Thymus (tissue), 11 donors: ENCODE results near the gene RXRA. TPM values are rescaled to one million over a fixed set of nuclear protein-coding genes. Genes with fewer than 3 reads are reported as not detected.
A peak's percentile ranks its signal among the peaks of the same experiment; 100 is the strongest.

ENCODE experiments used
- DNase-seq, 9 donors: peaks; one replicate each; pipeline ENCODE4 v3.0.0-alpha.2; 2013; ENCODE audit warnings: low spot score in 9 of 9, low read depth in 6 of 9, missing footprints in 1 of 9
- H3K27ac ChIP-seq, 2 donors: one replicate each; pipeline ENCODE4 v1.5.1; 2013; ENCODE audit warnings: control low read depth in 1 of 2, low read depth in 1 of 2, low read length in 1 of 2, mild to moderate bottlenecking in 1 of 2, moderate library complexity in 1 of 2
- H3K27me3 ChIP-seq, 2 donors: one replicate each; pipeline ENCODE4 v1.5.1; 2013; ENCODE audit warnings: low read length in 1 of 2; ENCODE audit not compliant: control insufficient read depth in 2 of 2, insufficient read depth in 1 of 2
- H3K36me3 ChIP-seq, 2 donors: one replicate each; pipeline ENCODE4 v1.5.1; 2013; ENCODE audit warnings: low read length in 1 of 2, mild to moderate bottlenecking in 1 of 2, moderate library complexity in 1 of 2; ENCODE audit not compliant: control insufficient read depth in 2 of 2, insufficient read depth in 2 of 2
- H3K4me1 ChIP-seq, 2 donors: one replicate each; pipeline ENCODE4 v1.5.1; 2013; ENCODE audit warnings: low read length in 2 of 2; ENCODE audit not compliant: control insufficient read depth in 2 of 2, insufficient read depth in 2 of 2
- H3K4me3 ChIP-seq, 2 donors: one replicate each; pipeline ENCODE4 v1.5.1; 2013; ENCODE audit warnings: low read length in 2 of 2, control low read depth in 1 of 2, mild to moderate bottlenecking in 1 of 2
- H3K9me3 ChIP-seq, 2 donors: one replicate each; pipeline ENCODE4 v1.5.1; 2013; ENCODE audit warnings: low read length in 1 of 2, mild to moderate bottlenecking in 1 of 2; ENCODE audit not compliant: control insufficient read depth in 2 of 2, insufficient read depth in 1 of 2
- WGBS: extraction: QIAGEN DNeasy Blood & Tissue Kit; methylation state at CpG from one replicate; pipeline ENCODE4 v1.1.7; 2013; 5-methylcytosine and 5-hydroxymethylcytosine counted together
- polyA plus RNA-seq: library from polyadenylated mRNA; stranded (reverse); fragments of 200-250 nt; gene quantifications from one replicate; pipeline ENCODE4 v1.2.3, GENCODE V29; 2013
- total RNA-seq: library from RNA; stranded (reverse); fragments of 120-200 nt; gene quantifications from one replicate; pipeline ENCODE4 v1.2.4, GENCODE V29; 2013
- donor health status: healthy.

Gene RXRA
- total and polyA plus RNA-seq, 2 donors, result 7.0 to 20.4 TPM

- DNase-seq, result no peak
- Histone ChIP-seq H3K36me3 (no peaks in the 10 kb centered on the region), H3K27me3 (peaks cover 0 to 29% of the 10 kb centered on the region in 2 donors), H3K4me1 (peaks cover 0 to 26% of the 10 kb centered on the region in 2 donors), H3K27ac (no peak overlapping the region), H3K4me3 (no peak overlapping the region), H3K9me3 (no peaks in the 10 kb centered on the region)
- 92% methylated on average over 19 of the region's 19 CpGs for WGBS
These were observed 58.7 kb downstream of the RXRA start for GRCh38 chr9:134384811-134385479.

- Histone ChIP-seq H3K9me3 (no peaks in the 10 kb centered on the region), H3K36me3 (no peaks in the 10 kb centered on the region), H3K4me1 (peaks cover 2 to 35% of the 10 kb centered on the region in 2 donors), H3K27me3 (peaks cover 0 to 29% of the 10 kb centered on the region in 2 donors), H3K27ac (no peak overlapping the region), H3K4me3 (no peak overlapping the region)
- 31% methylated on average over 24 of the region's 24 CpGs for WGBS
- DNase-seq, result no peak
These were observed 59.7 kb downstream of the RXRA start for GRCh38 chr9:134385915-134386314.

- H3K27me3 ChIP-seq, result peaks cover 0 to 27% of the 10 kb centered on the region in 2 donors
- DNase-seq, result no peak
- WGBS, result 92% methylated on average over 38 of the region's 38 CpGs
- no peak overlapping the region for H3K27ac ChIP-seq
- no peaks in the 10 kb centered on the region for H3K9me3 ChIP-seq
- no peaks in the 10 kb centered on the region for H3K36me3 ChIP-seq
- no peak overlapping the region for H3K4me3 ChIP-seq
- peaks cover 6 to 39% of the 10 kb centered on the region in 2 donors for H3K4me1 ChIP-seq
These were observed 60.9 kb downstream of the RXRA start for GRCh38 chr9:134386951-134387831.

GRCh38 chr9:134388289-134388808, 62.1 kb downstream of the RXRA start:
- Histone ChIP-seq H3K4me1 (peaks cover 9 to 42% of the 10 kb centered on the region in 2 donors), H3K27me3 (peaks cover 0 to 25% of the 10 kb centered on the region in 2 donors), H3K27ac (no peak overlapping the region), H3K9me3 (no peaks in the 10 kb centered on the region), H3K36me3 (no peaks in the 10 kb centered on the region), H3K4me3 (no peak overlapping the region)
- 95% methylated on average over 15 of the region's 15 CpGs for WGBS
- no peak for DNase-seq

GRCh38 chr9:134388976-134389375, 62.7 kb downstream of the RXRA start:
- no peaks in the 10 kb centered on the region for H3K36me3 ChIP-seq
- 94% methylated on average over 17 of the region's 17 CpGs for whole genome bisulfite sequencing
- H3K9me3 ChIP-seq, result no peaks in the 10 kb centered on the region
- no peak overlapping the region for H3K4me3 ChIP-seq
- peaks cover 9 to 48% of the 10 kb centered on the region in 2 donors for H3K4me1 ChIP-seq
- no peak for DNase-seq
- peaks cover 0 to 25% of the 10 kb centered on the region in 2 donors for H3K27me3 ChIP-seq
- no peak overlapping the region for H3K27ac ChIP-seq

- H3K4me1 ChIP-seq, result peaks cover 9 to 48% of the 10 kb centered on the region in 2 donors
- H3K9me3 ChIP-seq, result no peaks in the 10 kb centered on the region
- peaks cover 0 to 24% of the 10 kb centered on the region in 2 donors for H3K27me3 ChIP-seq
- H3K4me3 ChIP-seq, result no peak overlapping the region
- no peaks in the 10 kb centered on the region for H3K36me3 ChIP-seq
- no peak overlapping the region for H3K27ac ChIP-seq
- DNase-seq, result no peak
- WGBS, result 93% methylated on average over 13 of the region's 13 CpGs
These were observed 63.4 kb downstream of the RXRA start for GRCh38 chr9:134389642-134390041.

GRCh38 chr9:134390537-134390936, 64.3 kb downstream of the RXRA start:
- WGBS, result 47% methylated on average over 17 of the region's 17 CpGs
- no peaks in the 10 kb centered on the region for H3K9me3 ChIP-seq
- H3K4me3 ChIP-seq, result no peak overlapping the region

GRCh38 chr9:134390947-134391318, 64.7 kb downstream of the RXRA start:
- H3K36me3 ChIP-seq, result no peaks in the 10 kb centered on the region
- H3K4me3 ChIP-seq, result no peak overlapping the region
- no peak for DNase-seq
- H3K4me1 ChIP-seq, result peaks cover 12 to 52% of the 10 kb centered on the region in 2 donors
- WGBS, result 73% methylated on average over 11 of the region's 11 CpGs
- peaks cover 0 to 13% of the 10 kb centered on the region in 2 donors for H3K27me3 ChIP-seq
- H3K27ac ChIP-seq, result peak overlapping the region in 1 of 2 donors; percentile 79
- no peaks in the 10 kb centered on the region for H3K9me3 ChIP-seq

More at GRCh38 chr9:134390537-134390936, 64.3 kb downstream of the RXRA start:
- H3K36me3 ChIP-seq, result no peaks in the 10 kb centered on the region
- peak in 1 of 9 donors; percentile 48 for DNase-seq
- peaks cover 0 to 17% of the 10 kb centered on the region in 2 donors for H3K27me3 ChIP-seq
- H3K4me1 ChIP-seq, result peaks cover 12 to 49% of the 10 kb centered on the region in 2 donors
- no peak overlapping the region for H3K27ac ChIP-seq
